ENCODE measurements around the gene RPS10.
A peak's percentile ranks its signal among the peaks of the same experiment; 100 is the strongest.

RPS10 gene

DNA sequence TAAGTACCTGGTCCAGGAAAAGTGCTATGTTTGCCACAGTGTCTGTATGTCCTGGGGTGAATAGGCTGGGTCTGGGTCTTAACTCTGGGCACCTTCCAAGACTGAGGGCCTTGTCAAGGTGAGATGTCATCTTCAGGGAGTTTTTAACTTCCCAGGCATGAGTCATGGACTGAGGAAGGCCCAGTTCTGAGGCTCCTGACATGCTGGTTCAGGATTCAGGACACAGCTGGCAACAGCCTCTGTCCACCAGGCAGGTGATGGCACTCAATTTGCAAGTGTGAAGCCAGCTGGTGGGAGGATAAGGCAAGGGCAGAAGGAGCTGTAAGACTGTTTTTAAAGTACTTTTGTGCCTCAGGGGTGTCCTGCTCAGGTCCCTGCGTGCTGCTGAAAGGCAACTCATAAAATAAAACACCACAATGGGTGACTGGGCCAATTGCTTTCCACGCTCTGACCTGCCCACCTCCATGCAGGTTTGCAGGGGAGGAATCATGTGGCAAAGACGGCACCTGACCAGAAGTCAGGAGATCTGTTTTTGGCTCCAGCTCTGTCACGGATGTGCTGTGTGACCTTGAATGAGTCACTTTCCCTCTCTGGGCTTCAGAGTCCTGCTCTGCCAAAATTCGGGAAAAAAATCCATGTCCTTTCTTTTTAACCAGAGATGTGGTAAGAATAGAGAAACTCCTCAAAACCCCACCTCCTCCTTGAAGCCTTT lies 35.1 kb upstream of the RPS10 start:
- no peak for DNase-seq
- TF ChIP-seq GATA1 (IDR thresholded peaks at IDR 0.05; ENCODE audit: low read depth, low read length), result no peak
- no peak for TF ChIP-seq POLR2A (IDR thresholded peaks at IDR 0.05; ENCODE audit: low read length)

GRCh38 chr6:34459899-34460593 lies 34.2 kb upstream of the RPS10 start:
- no peak for TF ChIP-seq POLR2A (IDR thresholded peaks at IDR 0.05; ENCODE audit: low read length)
- no peak for TF ChIP-seq GATA1 (IDR thresholded peaks at IDR 0.05; ENCODE audit: low read depth, low read length)
- DNase-seq, result peak; percentile 77 to 85

GRCh38 chr6:34457742-34458735 lies 32.2 kb upstream of the RPS10 start:
- DNase-seq, result no peak
- TF ChIP-seq GATA1 (IDR thresholded peaks at IDR 0.05; ENCODE audit: low read depth, low read length) (no peak), POLR2A (IDR thresholded peaks at IDR 0.05; ENCODE audit: low read length) (no peak)

GRCh38 chr6:34457382-34457741 lies 31.5 kb upstream of the RPS10 start:
- TF ChIP-seq GATA1 (IDR thresholded peaks at IDR 0.05; ENCODE audit: low read depth, low read length), result no peak
- no peak for TF ChIP-seq POLR2A (IDR thresholded peaks at IDR 0.05; ENCODE audit: low read length)
- peak; percentile 26 to 54 for DNase-seq

- no peak for DNase-seq
- TF ChIP-seq POLR2A (IDR thresholded peaks at IDR 0.05; ENCODE audit: low read length), result no peak
- TF ChIP-seq GATA1 (IDR thresholded peaks at IDR 0.05; ENCODE audit: low read depth, low read length), result no peak
Observed at GRCh38 chr6:34455831-34456230, 30.0 kb upstream of the RPS10 start.

DNA sequence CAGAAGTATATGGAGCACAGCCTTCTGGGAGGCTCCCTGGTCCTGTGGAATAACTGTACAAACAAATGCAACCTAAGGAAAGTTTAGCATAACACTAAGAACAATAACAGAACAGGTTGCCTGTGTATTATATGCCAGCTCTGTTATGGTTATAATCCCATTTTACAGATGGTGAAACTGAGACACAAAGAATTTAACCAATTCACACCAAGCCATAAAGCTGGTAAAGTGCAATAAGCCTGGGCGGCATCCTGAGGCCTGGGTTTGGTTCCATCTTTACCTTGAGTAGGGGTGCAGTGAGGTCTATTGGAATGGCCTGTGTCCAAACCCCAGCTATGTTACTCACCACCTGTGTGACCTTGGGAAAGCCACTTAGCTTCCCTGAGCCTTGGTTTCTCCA lies 25.3 kb upstream of the RPS10 start:
- DNase-seq, result no peak
- TF ChIP-seq POLR2A (IDR thresholded peaks at IDR 0.05; ENCODE audit: low read length), result no peak
- TF ChIP-seq GATA1 (IDR thresholded peaks at IDR 0.05; ENCODE audit: low read depth, low read length), result no peak

DNA sequence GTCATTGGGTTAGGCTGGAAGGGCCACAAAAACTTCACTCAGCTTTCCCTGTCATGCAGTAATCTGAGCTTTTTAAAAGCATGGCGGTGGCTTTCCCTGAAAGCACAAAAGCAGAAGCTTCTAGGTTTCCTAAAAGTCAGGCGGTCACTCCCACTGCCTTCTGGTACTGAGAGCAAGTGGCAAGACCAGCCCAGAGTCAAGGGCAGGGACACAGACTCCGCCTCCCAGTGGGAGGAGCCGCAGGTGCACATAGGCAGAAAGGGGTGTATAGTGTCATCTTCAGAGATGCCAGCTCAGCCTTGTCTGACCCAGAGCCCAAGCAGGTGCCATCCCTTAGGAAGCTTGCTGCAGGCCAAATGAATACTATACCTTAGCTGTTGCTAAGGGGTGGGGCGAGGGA lies 22.0 kb upstream of the RPS10 start:
- DNase-seq, result no peak
- TF ChIP-seq GATA1 (IDR thresholded peaks at IDR 0.05; ENCODE audit: low read depth, low read length) (no peak), POLR2A (IDR thresholded peaks at IDR 0.05; ENCODE audit: low read length) (no peak)

DNA sequence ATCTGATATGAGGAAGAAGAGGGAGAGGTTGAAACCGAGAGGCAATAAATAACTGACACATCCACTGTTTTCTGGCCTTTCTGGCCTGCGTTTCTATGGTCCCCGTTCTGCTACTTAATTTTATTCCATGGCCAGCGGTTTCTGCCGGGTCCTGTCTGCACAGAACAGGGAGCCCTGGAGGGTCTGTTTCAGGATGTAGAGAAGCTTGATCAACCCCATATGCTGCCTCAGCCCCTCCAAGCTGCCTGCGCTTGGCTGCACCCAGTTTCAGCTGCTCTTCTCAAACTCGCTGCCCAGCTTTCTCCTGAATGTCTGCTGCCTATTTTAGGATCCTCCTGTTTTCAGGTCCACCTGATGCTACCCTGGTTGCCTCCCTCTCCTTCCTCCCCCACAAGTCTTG lies 21.5 kb upstream of the RPS10 start:
- TF ChIP-seq GATA1 (IDR thresholded peaks at IDR 0.05; ENCODE audit: low read depth, low read length) (no peak), POLR2A (IDR thresholded peaks at IDR 0.05; ENCODE audit: low read length) (no peak)
- DNase-seq, result no peak

GRCh38 chr6:34445313-34445860 lies 19.5 kb upstream of the RPS10 start:
- no peak for DNase-seq
- TF ChIP-seq POLR2A (IDR thresholded peaks at IDR 0.05; ENCODE audit: low read length) (no peak), GATA1 (IDR thresholded peaks at IDR 0.05; ENCODE audit: low read depth, low read length) (no peak)

DNA sequence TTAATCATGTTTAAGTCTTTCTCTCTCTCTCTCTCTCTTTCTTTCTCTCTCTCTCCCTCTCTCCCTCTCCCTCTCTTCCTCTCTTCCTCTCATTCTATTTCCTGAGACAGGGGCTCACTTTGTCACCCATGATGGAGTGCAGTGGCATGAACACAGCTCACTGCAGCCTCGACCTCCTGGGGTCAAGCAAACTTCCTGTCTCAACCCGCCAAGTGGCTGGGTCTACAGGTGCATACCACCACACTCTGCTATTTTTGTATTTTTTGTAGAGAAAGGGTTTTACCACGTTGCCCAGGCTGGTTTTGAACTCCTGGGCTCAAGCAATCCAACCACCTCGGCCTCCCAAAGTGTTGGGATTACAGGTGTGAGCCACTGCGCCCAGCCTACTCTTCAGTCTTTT lies 15.7 kb upstream of the RPS10 start:
- DNase-seq, result no peak
- TF ChIP-seq GATA1 (IDR thresholded peaks at IDR 0.05; ENCODE audit: low read depth, low read length), result no peak
- no peak for TF ChIP-seq POLR2A (IDR thresholded peaks at IDR 0.05; ENCODE audit: low read length)

DNA sequence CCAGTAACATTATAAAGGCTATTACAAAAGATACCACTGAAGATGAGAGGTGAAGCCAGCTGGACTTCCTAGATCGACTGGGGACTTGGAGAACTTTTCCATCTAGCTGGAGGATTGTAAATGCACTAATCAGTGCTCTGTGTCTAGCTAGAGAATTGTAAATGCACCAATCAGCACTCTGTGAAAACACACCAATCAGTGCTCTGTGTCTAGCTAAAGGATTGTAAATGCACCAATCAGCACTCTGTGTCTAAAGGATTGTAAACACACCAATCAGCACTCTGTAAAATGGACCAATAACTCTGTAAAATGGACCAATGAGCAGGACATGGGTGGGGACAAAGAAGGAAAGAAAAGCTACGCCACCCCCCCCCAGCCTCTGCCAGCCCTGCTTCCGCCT lies 13.6 kb upstream of the RPS10 start:
- TF ChIP-seq POLR2A (IDR thresholded peaks at IDR 0.05; ENCODE audit: low read length) (no peak), GATA1 (IDR thresholded peaks at IDR 0.05; ENCODE audit: low read depth, low read length) (no peak)
- no peak for DNase-seq

DNA sequence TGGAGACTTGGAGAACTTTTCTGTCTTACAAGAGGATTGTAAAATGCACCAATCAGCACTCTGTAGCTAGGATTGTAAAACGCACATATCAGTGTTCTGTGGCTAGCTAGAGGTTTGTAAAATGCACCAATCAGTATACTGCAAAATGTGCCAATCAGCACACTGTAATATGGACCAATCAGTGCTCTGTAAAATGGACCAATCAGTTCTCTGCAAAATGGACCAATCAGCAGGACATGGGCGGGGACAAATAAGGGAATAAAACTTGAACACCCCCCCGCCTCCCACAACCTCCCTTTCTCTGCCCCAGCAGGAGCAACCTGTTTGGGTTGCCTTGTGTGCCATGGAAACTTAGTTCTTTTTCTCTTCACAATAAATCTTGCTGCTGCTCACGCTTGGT lies 12.8 kb upstream of the RPS10 start:
- TF ChIP-seq GATA1 (IDR thresholded peaks at IDR 0.05; ENCODE audit: low read depth, low read length) (no peak), POLR2A (IDR thresholded peaks at IDR 0.05; ENCODE audit: low read length) (no peak)
- no peak for DNase-seq

- TF ChIP-seq POLR2A (IDR thresholded peaks at IDR 0.05; ENCODE audit: low read length), result no peak
- TF ChIP-seq GATA1 (IDR thresholded peaks at IDR 0.05; ENCODE audit: low read depth, low read length), result no peak
- no peak for DNase-seq
Observed at GRCh38 chr6:34437644-34437970, 11.7 kb upstream of the RPS10 start.

Data from erythroblast (primary cell).